Measurements from ENCODE around the gene PRR20B.
"Not testable (repeated sequence)": the region's sequence is repeated elsewhere in the genome, so short reads cannot be mapped to it uniquely, and the experiment has no call there.

GRCh38 chr13:57153761-57154160, 6.5 kb downstream of the PRR20B start, which contains the start of gene PRR20C:
- not testable (repeated sequence) for TF ChIP-seq EGR1 (IDR thresholded peaks at IDR 0.05; ENCODE audit: low read depth in 2 of 2); YY1 (IDR thresholded peaks at IDR 0.05); CTCF (IDR thresholded peaks at IDR 0.05; ENCODE audit: low read depth, low read length, missing input control); GABPA (IDR thresholded peaks at IDR 0.05 in 1 of 2, conservative IDR thresholded peaks at IDR 0.05 in 1 of 2); HNF4G (IDR thresholded peaks at IDR 0.05); FOXA1 (IDR thresholded peaks at IDR 0.05); NR2F2 (IDR thresholded peaks at IDR 0.05)

All from liver (tissue), 3 donors.